Parathyroid adenoma (tissue), 2 donors: Measurements from ENCODE around the gene MGAT4B.

ENCODE experiments used
- H2AFZ ChIP-seq: fragments of 300-600 bp; sonication (generic); one replicate; pipeline ENCODE4 v1.7.0; 2017; ENCODE audit warnings: antibody characterized with exemption, mild to moderate bottlenecking
- H3K27ac ChIP-seq: fragments of 300-600 bp; sonication (generic); one replicate; pipeline ENCODE4 v1.7.0; 2017
- H3K27me3 ChIP-seq: fragments of 300-600 bp; sonication (generic); one replicate; pipeline ENCODE4 v1.7.0; 2017; ENCODE audit warnings: low read length; ENCODE audit not compliant: control insufficient read depth, insufficient read depth
- H3K36me3 ChIP-seq: fragments of 300-600 bp; sonication (generic); one replicate; pipeline ENCODE4 v1.7.0; 2017; ENCODE audit warnings: low read length; ENCODE audit not compliant: control insufficient read depth, insufficient read depth
- H3K4me1 ChIP-seq: fragments of 300-600 bp; sonication (generic); one replicate; pipeline ENCODE4 v1.7.0; 2017; ENCODE audit warnings: control low read depth
- H3K4me2 ChIP-seq: fragments of 300-600 bp; sonication (generic); one replicate; pipeline ENCODE4 v1.7.0; 2017; ENCODE audit warnings: low read length
- H3K4me3 ChIP-seq: fragments of 300-600 bp; sonication (generic); one replicate; pipeline ENCODE4 v1.7.0; 2017; ENCODE audit warnings: low read depth, low read length
- H3K79me2 ChIP-seq: fragments of 300-600 bp; sonication (generic); one replicate; pipeline ENCODE4 v1.7.0; 2017; ENCODE audit warnings: control low read depth
- H3K9ac ChIP-seq: fragments of 300-600 bp; sonication (generic); one replicate; pipeline ENCODE4 v1.7.0; 2017; ENCODE audit warnings: mild to moderate bottlenecking
- H3K9me3 ChIP-seq: fragments of 300-600 bp; sonication (generic); one replicate; pipeline ENCODE4 v1.7.0; 2017; ENCODE audit warnings: low read length; ENCODE audit not compliant: control insufficient read depth
- TF ChIP-seq, protein P1 (sequence below): fragments of 300-600 bp; sonication (generic); IDR thresholded peaks from one replicate; pipeline ENCODE4 v1.7.0; 2017; ENCODE audit warnings: antibody characterized with exemption, mild to moderate bottlenecking
- donor health status: primary hyperparathyroidism.

MGAT4B gene

DNA sequence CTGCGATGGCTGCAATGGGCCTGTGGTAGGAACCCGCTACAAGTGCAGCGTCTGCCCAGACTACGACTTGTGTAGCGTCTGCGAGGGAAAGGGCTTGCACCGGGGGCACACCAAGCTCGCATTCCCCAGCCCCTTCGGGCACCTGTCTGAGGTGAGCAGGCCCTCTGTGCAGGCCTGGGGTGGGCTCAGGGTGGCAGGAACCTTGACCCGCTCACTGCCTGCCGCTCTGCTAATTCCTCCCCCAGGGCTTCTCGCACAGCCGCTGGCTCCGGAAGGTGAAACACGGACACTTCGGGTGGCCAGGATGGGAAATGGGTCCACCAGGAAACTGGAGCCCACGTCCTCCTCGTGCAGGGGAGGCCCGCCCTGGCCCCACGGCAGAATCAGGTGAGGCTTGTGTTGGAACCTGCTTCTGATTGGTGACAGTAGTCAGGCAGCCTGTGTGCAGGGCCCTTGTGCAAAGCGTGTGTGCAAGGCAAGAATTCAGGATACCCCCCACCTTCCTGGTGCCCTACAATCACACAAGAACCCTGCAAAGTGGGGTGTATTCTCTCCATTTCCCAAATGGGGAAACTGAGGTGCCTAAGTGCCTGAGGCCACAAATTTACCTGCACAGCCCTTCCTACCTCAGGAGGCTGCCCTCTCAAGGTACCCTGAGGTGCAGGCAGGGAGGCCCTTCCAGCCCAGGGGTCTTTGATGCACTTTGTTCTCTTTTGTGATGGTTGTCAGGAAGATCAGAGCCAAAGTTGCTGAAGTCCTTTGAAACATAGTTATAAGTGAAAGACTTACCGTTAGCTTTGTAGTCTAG lies 17.5 kb upstream of the MGAT4B start:
- H3K4me2 ChIP-seq = no peak overlapping the region
- H3K36me3 ChIP-seq = no peaks in the 10 kb centered on the region
- no peak overlapping the region for H3K27ac ChIP-seq
- peaks cover 33% of the 10 kb centered on the region for H3K79me2 ChIP-seq
- H3K4me1 ChIP-seq = peaks cover 25% of the 10 kb centered on the region
- H3K4me3 ChIP-seq = no peak overlapping the region
- TF ChIP-seq, protein P1, sequence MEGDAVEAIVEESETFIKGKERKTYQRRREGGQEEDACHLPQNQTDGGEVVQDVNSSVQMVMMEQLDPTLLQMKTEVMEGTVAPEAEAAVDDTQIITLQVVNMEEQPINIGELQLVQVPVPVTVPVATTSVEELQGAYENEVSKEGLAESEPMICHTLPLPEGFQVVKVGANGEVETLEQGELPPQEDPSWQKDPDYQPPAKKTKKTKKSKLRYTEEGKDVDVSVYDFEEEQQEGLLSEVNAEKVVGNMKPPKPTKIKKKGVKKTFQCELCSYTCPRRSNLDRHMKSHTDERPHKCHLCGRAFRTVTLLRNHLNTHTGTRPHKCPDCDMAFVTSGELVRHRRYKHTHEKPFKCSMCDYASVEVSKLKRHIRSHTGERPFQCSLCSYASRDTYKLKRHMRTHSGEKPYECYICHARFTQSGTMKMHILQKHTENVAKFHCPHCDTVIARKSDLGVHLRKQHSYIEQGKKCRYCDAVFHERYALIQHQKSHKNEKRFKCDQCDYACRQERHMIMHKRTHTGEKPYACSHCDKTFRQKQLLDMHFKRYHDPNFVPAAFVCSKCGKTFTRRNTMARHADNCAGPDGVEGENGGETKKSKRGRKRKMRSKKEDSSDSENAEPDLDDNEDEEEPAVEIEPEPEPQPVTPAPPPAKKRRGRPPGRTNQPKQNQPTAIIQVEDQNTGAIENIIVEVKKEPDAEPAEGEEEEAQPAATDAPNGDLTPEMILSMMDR = no peak
- no peaks in the 10 kb centered on the region for H3K27me3 ChIP-seq
- H3K9ac ChIP-seq = no peak overlapping the region
- H3K9me3 ChIP-seq = no peaks in the 10 kb centered on the region
- H2AFZ ChIP-seq = no peak overlapping the region

DNA sequence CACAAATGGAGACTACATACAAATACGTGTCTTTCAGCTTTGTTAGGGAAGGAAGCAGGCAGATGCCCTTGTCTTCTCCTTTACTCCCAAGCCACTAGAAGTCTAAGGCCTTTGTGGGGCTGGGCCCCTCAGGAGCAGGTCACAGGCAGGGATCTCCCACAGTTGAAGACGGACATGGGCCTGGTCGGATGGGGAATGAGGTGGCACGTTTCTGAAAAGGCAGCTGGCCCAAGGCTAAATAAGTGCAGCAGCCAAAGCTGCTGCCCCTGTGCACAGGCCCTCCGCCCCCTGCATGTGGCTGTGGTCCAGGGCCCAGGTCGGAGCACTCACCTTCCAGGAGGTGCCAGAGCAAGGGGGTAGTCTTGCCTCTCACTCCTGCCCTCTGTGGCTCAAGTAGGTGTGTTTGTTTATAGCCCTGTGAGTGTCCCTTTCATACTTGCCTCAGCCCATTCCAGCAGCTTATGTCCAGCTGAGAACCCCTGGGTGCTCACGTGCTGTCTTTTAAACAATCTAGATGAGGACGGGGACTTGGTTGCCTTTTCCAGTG lies 15.9 kb upstream of the MGAT4B start:
- Histone ChIP-seq H2AFZ (no peak overlapping the region), H3K4me3 (peak overlapping the region; percentile 74), H3K79me2 (peaks cover 30% of the 10 kb centered on the region), H3K4me1 (peaks cover 31% of the 10 kb centered on the region), H3K9me3 (no peaks in the 10 kb centered on the region), H3K27ac (peak overlapping the region; percentile 96), H3K9ac (no peak overlapping the region), H3K27me3 (no peaks in the 10 kb centered on the region), H3K4me2 (peak overlapping the region; percentile 79), H3K36me3 (no peaks in the 10 kb centered on the region)
- TF ChIP-seq, protein P1 = no peak

DNA sequence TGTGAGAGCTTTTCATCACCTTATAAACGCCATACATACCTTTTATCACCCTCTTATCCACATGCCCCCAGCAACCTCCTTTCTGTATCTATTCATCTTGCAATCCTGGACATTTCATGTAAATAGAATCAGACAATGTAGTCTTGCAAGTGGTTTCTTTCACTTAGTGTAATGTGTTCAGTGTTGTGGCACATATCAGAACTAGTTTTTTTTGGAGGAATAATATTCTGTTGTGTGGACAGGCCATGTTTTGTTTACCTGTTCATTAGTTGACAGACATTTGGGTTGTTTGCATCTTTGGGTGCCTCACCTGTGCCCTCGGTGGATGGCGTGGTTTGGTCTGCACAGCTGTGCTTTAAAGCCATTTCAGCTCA lies 15.4 kb upstream of the MGAT4B start:
- Histone ChIP-seq H3K4me2 (peak overlapping the region; percentile 79), H3K9me3 (no peaks in the 10 kb centered on the region), H3K36me3 (no peaks in the 10 kb centered on the region), H3K79me2 (peaks cover 29% of the 10 kb centered on the region), H3K27ac (peak overlapping the region; percentile 96), H3K27me3 (no peaks in the 10 kb centered on the region), H2AFZ (no peak overlapping the region), H3K4me1 (peaks cover 31% of the 10 kb centered on the region), H3K9ac (no peak overlapping the region), H3K4me3 (peak overlapping the region; percentile 74)
- TF ChIP-seq, protein P1 = no peak

DNA sequence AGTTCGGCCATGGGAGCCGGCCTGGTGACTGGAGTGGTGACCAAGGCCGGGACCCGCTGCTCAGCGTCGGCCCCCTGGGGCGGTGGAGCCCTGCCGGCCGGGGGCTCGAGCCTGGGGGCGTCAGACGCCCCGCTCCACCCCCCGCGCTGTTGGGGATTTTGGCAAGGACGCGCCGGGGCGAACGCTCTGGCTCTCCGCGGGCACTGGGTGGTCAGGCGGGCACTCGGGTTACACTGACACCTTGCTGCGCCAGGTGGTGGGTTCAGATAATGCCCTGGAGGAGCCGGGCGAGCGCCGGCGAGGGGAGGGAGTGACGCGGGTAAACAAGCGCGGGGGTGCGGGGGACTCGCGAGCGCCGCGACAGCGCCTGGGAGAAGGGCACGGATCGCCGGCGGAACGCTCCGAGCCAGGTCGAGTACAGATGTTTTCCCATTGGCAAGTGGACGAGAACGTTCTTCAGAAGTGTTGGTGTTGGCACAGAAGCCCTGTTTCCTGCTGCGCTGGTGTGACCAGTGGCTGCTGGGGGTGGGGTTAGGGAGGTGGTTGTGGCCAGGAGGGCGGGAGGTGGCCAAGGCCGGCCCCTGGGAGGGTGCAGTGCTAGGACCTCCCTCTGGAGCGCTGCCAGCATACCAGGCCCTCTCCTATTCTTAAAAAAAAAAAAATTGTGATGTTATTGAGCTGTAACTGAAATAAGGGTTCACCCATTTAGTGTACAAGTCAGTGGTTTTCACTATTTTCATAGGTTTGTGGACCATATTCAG lies 14.8 kb upstream of the MGAT4B start:
- Histone ChIP-seq H3K9ac (peak overlapping the region; percentile 93), H3K27me3 (no peaks in the 10 kb centered on the region), H3K36me3 (no peaks in the 10 kb centered on the region), H3K4me2 (peak overlapping the region; percentile 79), H2AFZ (peak overlapping the region; percentile 90), H3K9me3 (no peaks in the 10 kb centered on the region), H3K4me1 (peaks cover 31% of the 10 kb centered on the region), H3K79me2 (peaks cover 25% of the 10 kb centered on the region), H3K4me3 (peak overlapping the region; percentile 74), H3K27ac (peak overlapping the region; percentile 96)
- TF ChIP-seq, protein P1 = peak; percentile 24
